ENCODE measurements around the gene PLXNA2.

The PLXNA2 gene

GRCh38 chr1:207988326-207989165, 255.6 kb downstream of the PLXNA2 start:
- Histone ChIP-seq H3K9ac (ENCODE audit: low read length) (no peak overlapping the region), H3K4me1 (ENCODE audit: control insufficient read depth, insufficient read depth, low read length) (no peaks in the 10 kb centered on the region), H3K27me3 (ENCODE audit: control insufficient read depth, insufficient read depth, low read length) (no peaks in the 10 kb centered on the region), H3K4me3 (ENCODE audit: low read depth, low read length) (no peak overlapping the region), H3K27ac (ENCODE audit: low read depth, low read length) (no peak overlapping the region), H3K36me3 (ENCODE audit: control insufficient read depth, insufficient read depth, low read length) (no peaks in the 10 kb centered on the region), H3K9me3 (ENCODE audit: control insufficient read depth, insufficient read depth, low read depth, low read length) (no peaks in the 10 kb centered on the region)

DNA sequence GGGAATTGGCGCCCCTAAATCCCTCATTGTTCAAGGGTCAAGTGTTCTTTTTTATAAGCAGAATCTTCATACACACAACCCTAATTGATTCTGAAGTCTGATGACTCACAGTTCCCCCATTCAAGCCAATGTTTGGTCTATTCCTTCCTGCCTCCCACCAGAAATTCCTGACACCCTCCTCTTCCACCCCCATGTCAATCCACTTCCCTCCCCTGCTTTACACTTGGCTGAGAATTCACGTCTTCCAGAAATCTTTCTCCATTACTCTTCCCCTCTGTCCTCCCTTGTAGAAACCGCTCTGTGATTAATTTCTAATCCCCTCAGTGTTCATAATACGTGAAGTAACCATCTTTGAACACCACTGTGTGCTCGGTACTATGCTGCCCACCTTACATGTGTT, 257.0 kb downstream of the PLXNA2 start:
- no peaks in the 10 kb centered on the region for H3K36me3 ChIP-seq (ENCODE audit: control insufficient read depth, insufficient read depth, low read length)
- H3K4me3 ChIP-seq (ENCODE audit: low read depth, low read length): no peak overlapping the region
- no peak overlapping the region for H3K9ac ChIP-seq (ENCODE audit: low read length)
- H3K27ac ChIP-seq (ENCODE audit: low read depth, low read length): no peak overlapping the region
- no peaks in the 10 kb centered on the region for H3K27me3 ChIP-seq (ENCODE audit: control insufficient read depth, insufficient read depth, low read length)
- no peaks in the 10 kb centered on the region for H3K9me3 ChIP-seq (ENCODE audit: control insufficient read depth, insufficient read depth, low read depth, low read length)
- no peaks in the 10 kb centered on the region for H3K4me1 ChIP-seq (ENCODE audit: control insufficient read depth, insufficient read depth, low read length)

DNA sequence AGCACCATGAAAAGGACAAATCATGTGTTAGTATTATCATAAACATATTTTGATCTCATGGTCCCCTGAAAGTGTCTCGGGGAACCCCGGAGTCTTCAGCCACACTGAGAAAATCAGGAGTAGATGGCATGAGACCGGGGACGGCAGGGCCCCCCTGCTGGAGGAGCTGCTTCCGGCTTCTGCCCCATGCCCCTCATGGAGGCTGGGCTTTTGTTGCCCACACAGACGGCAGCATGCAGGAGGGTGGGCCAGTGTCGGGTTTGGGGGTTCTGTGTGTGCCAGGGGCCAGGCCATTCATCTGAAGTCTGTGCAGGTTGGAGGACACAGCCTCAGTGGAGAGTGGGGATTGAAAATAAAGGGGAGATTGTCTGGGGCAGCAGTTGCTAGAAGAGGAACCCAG, 258.2 kb downstream of the PLXNA2 start:
- H3K36me3 ChIP-seq (ENCODE audit: control insufficient read depth, insufficient read depth, low read length): no peaks in the 10 kb centered on the region
- H3K27ac ChIP-seq (ENCODE audit: low read depth, low read length): no peak overlapping the region
- H3K9me3 ChIP-seq (ENCODE audit: control insufficient read depth, insufficient read depth, low read depth, low read length): no peaks in the 10 kb centered on the region
- H3K27me3 ChIP-seq (ENCODE audit: control insufficient read depth, insufficient read depth, low read length): no peaks in the 10 kb centered on the region; the same call in 1 of the 2 replicates
- no peak overlapping the region for H3K9ac ChIP-seq (ENCODE audit: low read length)
- no peaks in the 10 kb centered on the region for H3K4me1 ChIP-seq (ENCODE audit: control insufficient read depth, insufficient read depth, low read length)
- no peak overlapping the region for H3K4me3 ChIP-seq (ENCODE audit: low read depth, low read length)

DNA sequence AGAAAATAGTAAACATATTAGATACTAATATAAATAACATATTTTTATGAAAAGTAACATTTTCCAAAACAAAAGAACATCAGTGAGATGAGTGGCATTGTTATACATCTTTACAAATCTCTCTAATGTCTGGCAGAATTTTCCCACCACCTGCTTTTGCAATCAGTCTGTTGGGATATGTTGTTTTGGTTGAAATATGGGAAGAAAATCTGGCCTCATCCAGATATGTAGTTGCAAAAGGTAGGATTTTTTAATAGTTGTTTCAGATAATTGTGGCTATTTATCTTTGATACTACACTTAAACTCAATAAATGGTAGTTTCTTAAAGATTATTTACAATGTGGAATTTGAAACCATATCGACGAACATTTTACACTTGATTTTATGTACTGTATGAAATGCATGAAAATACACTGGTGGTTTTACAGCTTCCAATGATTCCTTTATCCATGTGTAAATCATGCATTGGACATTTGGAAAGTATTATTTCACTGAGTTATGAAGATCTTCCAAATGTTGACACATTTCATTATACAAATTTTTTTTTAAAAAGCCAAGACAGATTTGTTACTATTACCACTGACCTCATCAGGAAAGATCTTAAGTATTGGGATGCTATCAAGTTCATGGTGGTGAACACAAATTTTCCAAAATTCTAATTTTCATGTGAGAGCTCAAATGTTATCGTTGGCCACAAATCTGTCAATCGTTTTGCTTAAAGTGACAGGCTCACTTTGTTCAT, 259.2 kb downstream of the PLXNA2 start:
- H3K9ac ChIP-seq (ENCODE audit: low read length): no peak overlapping the region
- no peak overlapping the region for H3K27ac ChIP-seq (ENCODE audit: low read depth, low read length)
- H3K27me3 ChIP-seq (ENCODE audit: control insufficient read depth, insufficient read depth, low read length): no peaks in the 10 kb centered on the region; the same call in 1 of the 2 replicates
- no peaks in the 10 kb centered on the region for H3K36me3 ChIP-seq (ENCODE audit: control insufficient read depth, insufficient read depth, low read length)
- H3K4me3 ChIP-seq (ENCODE audit: low read depth, low read length): no peak overlapping the region
- H3K9me3 ChIP-seq (ENCODE audit: control insufficient read depth, insufficient read depth, low read depth, low read length): no peaks in the 10 kb centered on the region
- no peaks in the 10 kb centered on the region for H3K4me1 ChIP-seq (ENCODE audit: control insufficient read depth, insufficient read depth, low read length)

DNA sequence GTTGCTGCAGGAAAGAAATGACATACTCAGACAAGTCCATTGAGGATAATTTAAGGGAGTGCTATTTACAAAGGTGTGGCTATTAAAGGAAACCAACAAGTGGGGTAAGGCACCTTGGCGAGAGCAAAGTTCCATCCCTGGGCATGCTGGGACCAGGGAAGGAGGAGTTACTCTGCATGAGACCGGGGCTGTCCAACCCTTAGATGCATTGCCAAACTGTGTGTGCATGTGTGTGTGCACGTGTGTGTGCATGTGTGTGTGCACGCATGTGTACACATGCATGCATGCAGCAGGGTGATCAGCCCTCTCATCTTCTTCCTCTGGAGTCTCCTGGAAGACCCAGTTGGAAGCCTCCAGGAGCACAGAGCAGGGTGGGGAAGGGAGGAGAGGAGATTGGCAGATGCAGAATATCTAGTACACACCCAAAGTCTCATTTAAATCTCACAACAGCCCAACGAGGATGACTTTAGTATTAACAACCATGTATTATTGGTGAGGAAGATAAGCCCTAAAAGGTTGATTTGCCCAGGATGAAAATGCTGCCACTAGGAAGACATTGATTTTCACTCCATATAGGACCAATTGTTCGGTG, 261.0 kb downstream of the PLXNA2 start:
- H3K9me3 ChIP-seq (ENCODE audit: control insufficient read depth, insufficient read depth, low read depth, low read length): no peaks in the 10 kb centered on the region
- no peak overlapping the region for H3K27ac ChIP-seq (ENCODE audit: low read depth, low read length)
- H3K9ac ChIP-seq (ENCODE audit: low read length): no peak overlapping the region
- no peak overlapping the region for H3K4me3 ChIP-seq (ENCODE audit: low read depth, low read length)
- no peaks in the 10 kb centered on the region; the same call in 1 of the 2 replicates for H3K27me3 ChIP-seq (ENCODE audit: control insufficient read depth, insufficient read depth, low read length)
- H3K4me1 ChIP-seq (ENCODE audit: control insufficient read depth, insufficient read depth, low read length): no peaks in the 10 kb centered on the region
- H3K36me3 ChIP-seq (ENCODE audit: control insufficient read depth, insufficient read depth, low read length): no peaks in the 10 kb centered on the region

GRCh38 chr1:207981976-207982375, 262.2 kb downstream of the PLXNA2 start:
- no peaks in the 10 kb centered on the region for H3K9me3 ChIP-seq (ENCODE audit: control insufficient read depth, insufficient read depth, low read depth, low read length)
- no peak overlapping the region for H3K27ac ChIP-seq (ENCODE audit: low read depth, low read length)
- H3K9ac ChIP-seq (ENCODE audit: low read length): no peak overlapping the region
- H3K36me3 ChIP-seq (ENCODE audit: control insufficient read depth, insufficient read depth, low read length): no peaks in the 10 kb centered on the region
- H3K4me3 ChIP-seq (ENCODE audit: low read depth, low read length): no peak overlapping the region
- no peaks in the 10 kb centered on the region for H3K4me1 ChIP-seq (ENCODE audit: control insufficient read depth, insufficient read depth, low read length)
- H3K27me3 ChIP-seq (ENCODE audit: control insufficient read depth, insufficient read depth, low read length): no peaks in the 10 kb centered on the region; the same call in 1 of the 2 replicates

- Histone ChIP-seq H3K27ac (ENCODE audit: low read depth, low read length) (no peak overlapping the region), H3K9me3 (ENCODE audit: control insufficient read depth, insufficient read depth, low read depth, low read length) (no peaks in the 10 kb centered on the region), H3K27me3 (ENCODE audit: control insufficient read depth, insufficient read depth, low read length) (no peaks in the 10 kb centered on the region; the same call in 1 of the 2 replicates), H3K9ac (ENCODE audit: low read length) (no peak overlapping the region), H3K4me1 (ENCODE audit: control insufficient read depth, insufficient read depth, low read length) (no peaks in the 10 kb centered on the region), H3K36me3 (ENCODE audit: control insufficient read depth, insufficient read depth, low read length) (no peaks in the 10 kb centered on the region), H3K4me3 (ENCODE audit: low read depth, low read length) (no peak overlapping the region)
Measured at GRCh38 chr1:207978441-207978840, 265.7 kb downstream of the PLXNA2 start.

DNA sequence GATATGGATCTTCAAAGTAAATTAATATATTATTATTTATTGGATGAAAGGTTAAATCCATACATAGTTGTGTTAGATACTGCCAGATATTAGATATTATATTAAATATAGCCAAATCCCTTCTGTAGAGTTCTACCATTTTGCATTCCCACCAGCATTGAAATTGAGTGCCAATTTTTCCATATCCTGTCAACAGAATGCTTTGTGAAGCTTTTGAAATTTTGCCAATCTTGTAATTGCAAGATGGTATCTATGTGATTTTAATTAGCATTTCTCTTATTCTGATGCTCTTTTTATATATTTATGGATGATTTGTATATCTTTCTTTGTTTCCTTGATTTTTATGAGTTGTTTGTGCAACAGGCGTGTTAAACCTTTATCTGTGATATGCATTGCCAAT, 266.3 kb downstream of the PLXNA2 start:
- Histone ChIP-seq H3K4me1 (ENCODE audit: control insufficient read depth, insufficient read depth, low read length) (no peaks in the 10 kb centered on the region), H3K27me3 (ENCODE audit: control insufficient read depth, insufficient read depth, low read length) (peaks cover 3% of the 10 kb centered on the region; the same call in 1 of the 2 replicates), H3K27ac (ENCODE audit: low read depth, low read length) (no peak overlapping the region), H3K4me3 (ENCODE audit: low read depth, low read length) (no peak overlapping the region), H3K9ac (ENCODE audit: low read length) (no peak overlapping the region), H3K9me3 (ENCODE audit: control insufficient read depth, insufficient read depth, low read depth, low read length) (no peaks in the 10 kb centered on the region), H3K36me3 (ENCODE audit: control insufficient read depth, insufficient read depth, low read length) (no peaks in the 10 kb centered on the region)

DNA sequence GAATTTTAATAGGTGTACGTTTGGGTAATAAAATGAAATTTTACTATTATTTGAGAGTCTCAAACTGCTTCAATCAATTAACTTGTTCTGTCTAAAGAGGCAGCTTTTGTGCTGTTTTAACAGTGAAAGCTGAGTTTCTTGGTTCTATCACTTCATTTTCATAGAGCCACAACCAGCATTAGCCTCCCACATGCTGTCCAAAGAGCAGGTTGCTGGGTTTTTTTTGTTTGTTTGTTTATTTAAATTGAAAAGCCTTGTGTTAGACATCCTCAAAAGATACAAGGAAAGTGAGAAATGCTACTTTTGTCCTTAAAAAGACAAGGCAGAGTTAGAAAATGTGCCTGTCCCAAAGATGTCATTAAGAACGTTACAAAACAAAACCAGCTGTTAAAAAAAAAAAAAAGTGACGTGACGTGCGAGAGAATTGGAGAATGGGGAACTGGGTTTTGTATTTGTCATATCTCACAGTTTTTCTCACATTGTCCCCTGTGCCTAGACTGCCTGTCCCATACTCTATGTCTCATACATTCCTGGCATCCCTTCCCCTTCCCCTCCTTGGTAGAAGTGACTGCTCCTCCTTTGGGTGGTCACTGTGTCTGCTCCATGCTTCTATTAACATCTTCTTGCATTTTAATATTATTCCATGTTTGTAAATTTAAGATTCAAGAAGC, 270.2 kb downstream of the PLXNA2 start:
- no peak overlapping the region for H3K27ac ChIP-seq (ENCODE audit: low read depth, low read length)
- H3K27me3 ChIP-seq (ENCODE audit: control insufficient read depth, insufficient read depth, low read length): peaks cover 12% of the 10 kb centered on the region; the same call in 1 of the 2 replicates
- no peak overlapping the region for H3K4me3 ChIP-seq (ENCODE audit: low read depth, low read length)
- no peaks in the 10 kb centered on the region for H3K36me3 ChIP-seq (ENCODE audit: control insufficient read depth, insufficient read depth, low read length)
- H3K4me1 ChIP-seq (ENCODE audit: control insufficient read depth, insufficient read depth, low read length): no peaks in the 10 kb centered on the region
- H3K9me3 ChIP-seq (ENCODE audit: control insufficient read depth, insufficient read depth, low read depth, low read length): no peaks in the 10 kb centered on the region
- H3K9ac ChIP-seq (ENCODE audit: low read length): no peak overlapping the region

DNA sequence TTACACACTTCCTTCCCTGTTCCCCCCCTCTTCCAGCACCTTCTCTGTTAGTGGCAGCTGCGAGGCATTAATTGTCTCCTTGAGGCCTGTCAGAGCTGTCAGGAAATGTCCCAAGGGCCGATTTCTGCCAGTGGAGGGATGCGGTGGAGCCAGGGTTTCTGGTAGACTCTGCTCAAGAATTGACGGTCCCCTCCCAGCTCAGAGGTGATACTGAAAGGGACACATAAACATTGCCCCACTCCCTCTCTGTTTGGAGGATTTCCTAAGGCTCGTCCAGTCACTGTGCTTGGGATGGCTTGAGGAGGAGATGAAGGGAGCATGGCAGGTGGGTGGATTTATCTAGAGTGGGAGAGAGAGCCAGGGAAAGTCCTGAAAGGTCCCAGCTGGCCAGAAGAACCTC, 271.8 kb downstream of the PLXNA2 start:
- Histone ChIP-seq H3K4me1 (ENCODE audit: control insufficient read depth, insufficient read depth, low read length) (no peaks in the 10 kb centered on the region), H3K27ac (ENCODE audit: low read depth, low read length) (no peak overlapping the region), H3K4me3 (ENCODE audit: low read depth, low read length) (no peak overlapping the region), H3K9ac (ENCODE audit: low read length) (no peak overlapping the region), H3K27me3 (ENCODE audit: control insufficient read depth, insufficient read depth, low read length) (peaks cover 12% of the 10 kb centered on the region; the same call in 1 of the 2 replicates), H3K9me3 (ENCODE audit: control insufficient read depth, insufficient read depth, low read depth, low read length) (no peaks in the 10 kb centered on the region), H3K36me3 (ENCODE audit: control insufficient read depth, insufficient read depth, low read length) (no peaks in the 10 kb centered on the region)

Measured in HUES6 (cell line).